Muscle layer of colon (tissue), 2 donors: ENCODE data around the gene CORO1C.
"Not testable (repeated sequence)": the region's sequence is repeated elsewhere in the genome, so short reads cannot be mapped to it uniquely, and the experiment has no call there.

Source experiments
- H3K27ac ChIP-seq: one replicate; pipeline ENCODE4 v1.7.0; 2013; ENCODE audit warnings: low read depth, mild to moderate bottlenecking, low read length, moderate library complexity
- H3K27me3 ChIP-seq, 2 donors: one replicate each; pipeline ENCODE4 v1.7.0; 2013; ENCODE audit warnings: low read length in 2 of 2, mild to moderate bottlenecking in 2 of 2; ENCODE audit not compliant: insufficient read depth in 2 of 2, control insufficient read depth in 1 of 2
- H3K36me3 ChIP-seq: one replicate; pipeline ENCODE4 v1.7.0; 2013; ENCODE audit warnings: mild to moderate bottlenecking, low read length; ENCODE audit not compliant: insufficient read depth
- H3K4me1 ChIP-seq: one replicate; pipeline ENCODE4 v1.7.0; 2013; ENCODE audit warnings: mild to moderate bottlenecking, low read length; ENCODE audit not compliant: insufficient read depth
- H3K4me3 ChIP-seq, 2 donors: one replicate each; pipeline ENCODE4 v1.7.0; 2013; ENCODE audit warnings: low read length in 2 of 2, low read depth in 1 of 2, mild to moderate bottlenecking in 1 of 2, moderate library complexity in 1 of 2
- H3K9ac ChIP-seq: one replicate; pipeline ENCODE4 v1.7.0; 2013; ENCODE audit warnings: low read length
- H3K9me3 ChIP-seq: one replicate; pipeline ENCODE4 v1.7.0; 2013; ENCODE audit warnings: mild to moderate bottlenecking, low read length
- donor health status: abdominal sarcoma.
- donor health status: Adenocarcinoma of cecum.

Gene CORO1C

GRCh38 chr12:108633081-108633533 lies 98.2 kb downstream of the CORO1C start:
- Histone ChIP-seq H3K27ac (peak overlapping the region; percentile 7), H3K27me3 (no peaks in the 10 kb centered on the region), H3K9ac (no peak overlapping the region), H3K4me1 (peaks cover 37% of the 10 kb centered on the region), H3K36me3 (no peaks in the 10 kb centered on the region), H3K4me3 (no peak overlapping the region), H3K9me3 (no peaks in the 10 kb centered on the region)

DNA sequence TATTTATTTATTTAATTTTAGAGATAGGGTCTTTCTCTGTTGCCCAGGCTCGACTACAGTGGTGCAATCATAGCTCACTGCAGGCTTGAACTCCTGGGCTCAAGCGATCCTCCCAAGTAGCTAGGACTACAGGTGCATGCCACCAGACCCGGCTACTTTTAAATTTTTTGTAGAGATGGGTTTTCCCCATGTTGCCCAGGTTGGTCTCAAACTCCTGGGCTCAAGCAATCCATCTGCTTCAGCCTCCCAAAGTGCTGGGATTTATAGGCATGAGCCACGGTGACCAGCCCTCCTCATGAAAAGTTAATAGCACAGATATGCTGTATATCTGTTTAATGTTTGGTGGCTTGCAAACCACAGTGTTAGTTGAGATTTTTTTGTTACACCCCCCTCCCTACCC lies 100.1 kb downstream of the CORO1C start:
- H3K9me3 ChIP-seq, H3K36me3 ChIP-seq, H3K27me3 ChIP-seq, H3K9ac ChIP-seq, H3K4me3 ChIP-seq, H3K27ac ChIP-seq: not testable (repeated sequence)
- peaks cover 21% of the 10 kb centered on the region for H3K4me1 ChIP-seq

DNA sequence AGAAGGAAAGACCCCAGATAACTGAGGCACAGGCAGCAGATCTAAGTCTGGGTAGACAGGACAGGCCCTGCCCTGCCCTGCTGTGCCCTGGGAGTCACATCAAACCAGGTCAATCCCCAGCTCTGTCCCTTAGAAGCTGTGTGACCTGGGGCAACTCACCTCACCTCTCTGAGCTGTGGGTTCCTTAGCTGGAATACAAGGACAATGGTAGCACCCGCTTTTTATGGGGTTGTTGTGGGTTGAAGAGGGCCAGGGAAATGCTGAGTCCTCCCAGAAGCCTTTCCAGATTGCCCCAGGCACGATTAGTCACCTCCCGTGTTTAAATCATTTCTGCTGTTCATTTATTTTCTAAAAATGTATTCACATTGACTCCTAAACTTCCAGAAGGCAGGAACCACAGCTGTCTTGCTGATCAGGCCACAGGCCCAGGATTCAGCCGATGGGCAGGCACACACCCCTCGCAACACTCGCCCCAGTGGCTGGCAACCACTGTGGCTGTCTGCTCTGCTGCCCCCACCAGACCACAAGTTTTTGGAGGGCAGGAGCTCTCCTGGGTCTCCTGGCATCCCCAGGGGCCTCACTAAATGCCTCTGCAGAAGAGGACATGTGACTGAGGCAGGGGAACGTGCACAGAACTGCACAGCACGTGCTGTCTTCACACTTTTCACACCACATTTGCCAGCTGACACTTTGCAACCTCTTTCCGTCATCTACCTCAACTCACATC lies 100.7 kb downstream of the CORO1C start:
- Histone ChIP-seq H3K9me3 (no peaks in the 10 kb centered on the region), H3K27ac (peak overlapping the region; percentile 39), H3K9ac (no peak overlapping the region), H3K36me3 (no peaks in the 10 kb centered on the region), H3K4me3 (no peak overlapping the region), H3K4me1 (peaks cover 15% of the 10 kb centered on the region), H3K27me3 (no peaks in the 10 kb centered on the region)

DNA sequence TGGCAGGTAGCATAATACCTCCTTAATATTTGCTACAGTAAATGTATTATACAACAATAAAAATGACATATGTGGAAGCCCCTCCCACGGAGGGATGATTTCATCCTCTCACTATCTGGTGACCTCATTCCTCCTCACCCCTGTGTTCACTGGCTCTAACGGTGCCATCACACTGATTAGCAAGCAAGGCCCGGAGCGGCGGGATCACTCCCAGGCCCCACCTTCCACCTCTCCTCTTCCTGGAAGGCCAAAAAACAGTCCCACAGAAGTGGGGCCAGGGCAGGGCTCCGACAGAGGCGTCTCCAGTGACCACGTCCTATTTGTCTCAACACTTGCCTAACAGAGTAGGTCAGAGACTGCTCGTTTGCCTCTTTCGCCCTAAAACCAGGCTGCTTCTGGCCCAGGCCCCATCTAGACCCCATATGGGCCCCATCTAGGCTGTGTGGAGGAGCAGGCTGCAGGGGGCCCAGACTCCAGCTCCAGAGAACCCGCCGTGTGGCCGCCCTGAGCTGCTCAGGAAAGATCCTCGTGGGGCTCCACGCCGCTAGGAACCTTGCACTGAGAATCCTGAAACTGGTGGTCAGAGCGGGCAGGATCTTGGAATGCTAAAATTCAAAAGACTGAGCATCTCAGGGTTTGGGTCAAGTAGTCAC lies 101.4 kb downstream of the CORO1C start:
- Histone ChIP-seq H3K27ac (peak overlapping the region; percentile 39), H3K36me3 (no peaks in the 10 kb centered on the region), H3K4me3 (no peak overlapping the region), H3K9me3 (no peaks in the 10 kb centered on the region), H3K4me1 (peaks cover 9% of the 10 kb centered on the region), H3K9ac (no peak overlapping the region), H3K27me3 (no peaks in the 10 kb centered on the region)

- Histone ChIP-seq H3K4me1 (peaks cover 9% of the 10 kb centered on the region), H3K9ac (no peak overlapping the region), H3K27ac (no peak overlapping the region), H3K27me3 (no peaks in the 10 kb centered on the region), H3K36me3 (no peaks in the 10 kb centered on the region), H3K9me3 (no peaks in the 10 kb centered on the region), H3K4me3 (no peak overlapping the region)
Observed at GRCh38 chr12:108629151-108629550, 102.2 kb downstream of the CORO1C start.

DNA sequence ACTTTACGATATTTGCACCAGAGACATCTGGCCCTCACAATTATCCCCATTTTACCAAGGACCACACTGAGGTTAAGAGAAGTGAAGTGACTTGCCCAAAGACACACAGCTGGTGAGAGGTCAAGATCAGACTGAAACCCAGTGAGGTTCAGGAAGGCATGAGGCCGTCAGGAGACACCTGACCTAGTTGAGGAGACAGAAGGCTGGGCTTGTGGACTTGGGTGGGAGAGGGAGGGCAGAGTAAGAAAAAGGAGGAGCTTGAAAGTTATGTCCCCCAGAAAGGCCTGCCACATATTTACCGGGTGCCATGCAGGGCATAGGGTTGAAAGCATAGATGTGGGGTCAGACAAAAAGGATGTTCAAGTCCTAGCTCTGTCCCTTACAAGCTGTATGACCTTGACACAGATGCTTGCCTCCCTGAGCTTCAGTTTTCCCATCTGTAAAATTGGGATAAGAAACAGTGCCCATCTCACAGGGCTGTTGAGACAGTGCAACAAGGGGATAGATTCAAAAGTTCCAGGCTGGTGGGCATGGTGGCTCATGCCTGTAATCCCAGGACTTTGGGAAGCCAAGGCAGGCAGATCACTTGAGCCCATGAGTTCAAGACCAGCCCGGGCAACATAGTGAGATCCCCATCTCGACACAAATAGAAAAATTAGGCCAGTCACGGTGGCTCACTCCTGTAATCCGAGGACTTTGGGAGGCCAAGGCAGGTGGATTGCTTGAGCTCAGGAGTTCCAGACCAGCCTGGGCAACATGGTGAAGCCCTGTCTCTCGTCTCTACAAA lies 104.0 kb downstream of the CORO1C start:
- peaks cover 9% of the 10 kb centered on the region for H3K4me1 ChIP-seq
- H3K9ac ChIP-seq = no peak overlapping the region
- H3K4me3 ChIP-seq = no peak overlapping the region
- peaks cover 4% of the 10 kb centered on the region for H3K36me3 ChIP-seq
- H3K9me3 ChIP-seq = no peaks in the 10 kb centered on the region
- no peaks in the 10 kb centered on the region for H3K27me3 ChIP-seq
- H3K27ac ChIP-seq = no peak overlapping the region

GRCh38 chr12:108625228-108625627 lies 106.1 kb downstream of the CORO1C start:
- Histone ChIP-seq H3K27ac (no peak overlapping the region), H3K27me3 (no peaks in the 10 kb centered on the region), H3K9ac (no peak overlapping the region), H3K9me3 (no peaks in the 10 kb centered on the region), H3K4me1 (peaks cover 3% of the 10 kb centered on the region), H3K36me3 (peaks cover 4% of the 10 kb centered on the region), H3K4me3 (no peak overlapping the region)

DNA sequence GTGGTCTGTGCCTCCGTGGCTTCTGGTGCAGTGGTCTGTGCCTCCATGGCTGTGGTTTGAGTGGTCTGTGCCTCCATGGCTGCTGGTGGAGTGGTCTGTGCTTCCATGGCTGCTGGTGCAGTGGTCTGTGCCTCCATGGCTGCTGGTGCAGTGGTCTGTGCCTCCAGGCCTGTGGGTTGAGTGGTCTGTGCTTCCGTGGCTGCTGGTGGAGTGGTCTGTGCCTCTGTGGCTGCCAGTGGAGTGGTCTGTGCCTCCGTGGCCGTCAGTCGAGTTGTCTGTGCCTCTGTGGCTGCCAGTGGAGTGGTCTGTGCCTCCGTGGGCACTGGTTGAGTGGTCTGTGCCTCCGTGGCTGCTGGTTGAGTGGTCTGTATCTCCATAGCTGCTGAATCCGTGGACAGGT lies 107.7 kb downstream of the CORO1C start:
- peaks cover 4% of the 10 kb centered on the region for H3K36me3 ChIP-seq
- H3K4me1 ChIP-seq = no peaks in the 10 kb centered on the region
- H3K9ac ChIP-seq = no peak overlapping the region
- H3K27me3 ChIP-seq = no peaks in the 10 kb centered on the region
- H3K9me3 ChIP-seq = no peaks in the 10 kb centered on the region
- no peak overlapping the region for H3K27ac ChIP-seq
- H3K4me3 ChIP-seq = no peak overlapping the region

DNA sequence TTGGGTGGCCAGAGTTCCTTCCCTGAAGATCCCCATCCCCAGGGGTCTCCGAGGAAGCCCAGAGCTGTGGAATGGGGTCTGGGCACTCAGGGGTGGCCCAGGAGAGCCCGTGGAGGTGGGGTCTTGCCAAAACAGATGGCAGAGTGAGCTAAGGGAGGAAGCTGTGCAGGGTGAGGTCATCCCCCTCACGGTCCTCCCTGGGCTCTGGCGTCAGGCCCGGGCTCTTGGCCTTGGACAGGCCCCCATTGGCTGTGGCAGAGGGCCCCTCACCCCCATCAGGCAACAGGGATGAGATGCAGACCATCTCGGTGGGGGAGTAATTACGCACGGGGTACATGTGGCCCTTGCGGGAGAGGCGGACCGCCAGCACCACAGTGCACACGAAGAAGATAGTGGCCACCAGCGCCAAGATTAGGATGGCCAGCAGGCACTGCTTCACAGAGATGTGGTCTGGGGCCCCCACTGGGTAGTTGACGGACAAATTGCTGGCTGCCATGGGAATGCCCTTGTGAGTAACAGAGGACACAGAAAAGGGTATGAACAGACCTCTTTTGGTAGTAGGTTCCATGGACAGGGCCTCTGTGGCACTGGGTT lies 108.3 kb downstream of the CORO1C start:
- H3K27me3 ChIP-seq = no peaks in the 10 kb centered on the region
- peaks cover 4% of the 10 kb centered on the region for H3K36me3 ChIP-seq
- H3K9ac ChIP-seq = no peak overlapping the region
- H3K4me1 ChIP-seq = peaks cover 5% of the 10 kb centered on the region
- H3K9me3 ChIP-seq = no peaks in the 10 kb centered on the region
- no peak overlapping the region for H3K4me3 ChIP-seq
- no peak overlapping the region for H3K27ac ChIP-seq

DNA sequence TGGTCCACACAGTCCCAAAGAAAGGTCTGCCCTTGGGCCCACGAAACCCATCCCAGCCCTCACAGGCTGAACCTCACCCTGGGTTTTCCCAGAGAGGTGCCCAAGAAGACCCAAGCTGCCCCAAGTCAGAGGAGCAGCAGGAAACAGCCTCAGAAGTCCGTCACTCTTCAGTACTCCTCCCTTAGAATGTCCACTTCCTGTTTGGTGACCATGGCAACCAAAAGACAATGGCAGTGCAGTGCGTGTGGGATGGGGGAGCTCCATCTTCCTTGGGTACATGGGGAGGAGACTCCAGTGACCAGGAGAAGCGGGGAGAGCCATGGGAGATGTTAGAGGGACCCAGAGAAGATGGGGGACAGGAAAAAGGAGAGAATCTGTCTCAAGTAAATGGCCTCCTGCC lies 108.9 kb downstream of the CORO1C start:
- H3K27ac ChIP-seq = no peak overlapping the region
- H3K9me3 ChIP-seq = no peaks in the 10 kb centered on the region
- no peaks in the 10 kb centered on the region for H3K27me3 ChIP-seq
- H3K4me1 ChIP-seq = peaks cover 11% of the 10 kb centered on the region
- no peak overlapping the region for H3K9ac ChIP-seq
- H3K36me3 ChIP-seq = peaks cover 4% of the 10 kb centered on the region
- no peak overlapping the region for H3K4me3 ChIP-seq

DNA sequence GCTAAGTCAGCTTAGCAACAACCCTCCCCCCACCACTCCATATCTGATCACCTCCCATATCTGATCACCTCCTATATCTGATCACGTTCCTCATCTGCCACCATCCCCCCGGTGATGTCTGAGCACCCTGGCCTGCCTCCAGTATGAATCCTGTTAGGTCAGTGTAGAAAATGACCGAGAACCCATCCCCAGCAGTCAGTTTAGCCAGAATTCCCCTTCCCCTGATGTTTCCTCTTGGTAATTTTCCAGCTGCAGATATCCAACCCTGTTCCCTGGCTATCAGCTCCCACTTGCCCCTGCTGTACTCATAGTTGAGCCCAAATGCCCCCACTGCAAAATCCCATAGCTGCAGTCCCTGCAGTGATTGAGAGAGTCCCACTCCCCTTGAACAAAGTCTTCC lies 110.2 kb downstream of the CORO1C start:
- no peak overlapping the region for H3K27ac ChIP-seq

More for the DNA sequence above, 110.2 kb downstream of the CORO1C start:
- no peak overlapping the region for H3K4me3 ChIP-seq
- no peak overlapping the region for H3K9ac ChIP-seq
- H3K9me3 ChIP-seq = no peaks in the 10 kb centered on the region
- peaks cover 13% of the 10 kb centered on the region for H3K4me1 ChIP-seq
- H3K27me3 ChIP-seq = no peaks in the 10 kb centered on the region
- peaks cover 4% of the 10 kb centered on the region for H3K36me3 ChIP-seq
